Measurements from ENCODE around the gene GOSR2.

Gene GOSR2

GRCh38 chr17:46989637-46990431, 66.9 kb downstream of the GOSR2 start:
- no peak for DNase-seq (ENCODE audit: low read depth, low spot score)

- DNase-seq (ENCODE audit: low read depth, low spot score) = no peak
These were observed 68.7 kb downstream of the GOSR2 start for GRCh38 chr17:46991617-46992016.

Measured in ELF-1 (cell line).